NK-92 (cell line): Measurements from ENCODE around the gene SLC12A8.

Experiments
- DNase-seq: peaks from one replicate; lab custom pipeline; 2025; ENCODE audit not compliant: unreplicated experiment; lab: John Stamatoyannopoulos, UW

Gene SLC12A8

DNA sequence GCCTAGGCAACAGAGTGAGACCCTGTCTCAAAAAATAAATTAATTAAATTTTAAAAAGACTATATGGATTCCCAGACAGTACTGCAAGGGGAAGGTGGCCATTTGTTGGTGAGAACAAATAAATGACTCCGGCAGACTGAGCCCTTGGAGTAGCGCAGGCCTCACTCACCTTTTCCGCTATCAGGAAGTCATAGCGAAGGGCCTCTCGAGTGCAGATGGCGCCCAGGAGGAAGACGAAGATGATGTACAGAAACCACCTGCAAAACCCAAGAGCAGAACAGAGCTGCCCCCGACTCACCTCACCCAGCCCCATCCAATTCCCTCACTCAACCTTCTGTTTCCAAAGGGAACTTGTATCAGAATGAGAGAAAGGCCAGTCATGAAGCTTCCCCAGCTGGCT, 93.9 kb downstream of the SLC12A8 start:
- no peak for DNase-seq

DNA sequence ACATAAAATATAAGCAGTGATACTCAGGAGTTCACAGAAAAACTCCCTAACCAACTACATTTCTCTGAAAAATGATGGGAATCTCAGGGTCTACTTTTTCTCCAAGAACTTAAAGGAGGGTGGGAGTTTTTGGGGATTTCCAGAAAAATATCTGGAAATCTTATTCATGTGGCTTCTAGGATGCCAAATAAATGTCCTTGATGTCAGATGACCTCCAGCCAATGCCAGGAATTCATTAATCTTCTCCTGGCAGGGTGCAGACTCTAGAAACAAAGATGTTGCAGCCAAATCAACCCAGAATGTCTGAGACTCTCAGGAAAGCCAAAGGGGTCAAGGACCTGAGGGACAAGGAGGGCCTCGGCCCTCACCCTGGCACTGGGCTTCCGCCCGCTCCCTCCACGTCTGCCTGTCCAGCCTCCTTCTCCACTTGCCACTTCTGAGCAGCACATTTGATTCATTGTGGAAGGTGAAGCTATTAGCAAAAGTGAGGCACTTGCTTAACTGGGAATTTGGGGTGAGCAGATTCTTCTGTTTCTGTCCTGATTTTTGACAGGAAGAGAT, 94.8 kb downstream of the SLC12A8 start:
- DNase-seq, result no peak

DNA sequence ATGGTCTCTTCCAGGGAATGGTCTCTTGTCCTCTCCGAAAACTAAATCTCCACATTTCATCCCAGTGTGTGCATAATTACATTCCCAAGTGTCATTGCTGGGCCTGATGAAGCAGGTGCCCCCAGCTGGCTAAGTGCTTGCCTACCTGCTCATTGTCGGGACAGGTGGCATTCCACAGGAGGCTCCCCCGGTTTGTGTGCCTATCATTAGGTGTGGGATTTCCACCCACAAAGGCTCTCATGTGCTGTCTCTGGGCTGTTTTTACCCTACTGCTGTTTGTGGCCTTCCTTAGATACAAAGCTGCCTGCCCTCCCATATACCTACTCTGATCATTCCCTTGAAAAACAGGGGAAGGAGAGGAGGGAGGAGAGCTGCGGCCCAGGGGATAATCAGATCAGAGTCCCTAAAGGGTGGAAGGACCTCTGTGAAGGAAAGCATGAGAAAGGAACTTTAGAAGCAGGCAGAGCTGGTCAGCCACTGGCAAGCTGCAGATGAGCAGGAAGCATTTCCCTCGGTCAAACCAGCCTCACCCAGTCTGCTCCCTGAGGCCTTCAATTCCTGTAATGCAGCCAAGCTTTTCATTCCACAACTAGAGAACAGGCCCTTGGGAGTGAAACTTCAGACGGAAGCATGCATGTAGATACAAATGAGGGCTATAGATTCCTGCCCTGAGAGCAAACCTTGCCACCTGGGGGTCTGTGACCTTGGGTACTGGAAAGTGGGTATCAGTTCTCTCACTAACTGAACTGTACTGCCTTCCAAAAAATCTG, 96.1 kb downstream of the SLC12A8 start:
- DNase-seq, result no peak

DNA sequence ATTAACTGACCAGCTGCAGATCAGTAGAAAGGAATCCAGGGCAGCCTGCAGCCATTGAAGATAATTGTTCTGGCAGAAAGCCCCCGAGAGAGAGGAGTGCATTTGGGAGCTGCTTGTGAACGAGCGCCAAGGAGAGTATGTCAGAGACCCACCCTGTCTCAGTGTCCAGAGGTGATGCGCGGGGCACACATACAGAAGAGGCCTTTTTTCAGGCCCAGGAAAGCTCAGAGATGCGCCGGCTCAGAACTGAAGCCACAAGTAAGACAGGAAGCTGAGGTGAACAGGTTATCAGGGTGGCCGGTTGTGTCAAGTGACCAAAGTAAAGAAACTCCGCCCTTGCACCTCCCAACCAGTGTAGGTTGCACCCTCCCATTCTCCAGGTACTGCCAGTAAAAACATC, 96.9 kb downstream of the SLC12A8 start:
- no peak for DNase-seq

DNA sequence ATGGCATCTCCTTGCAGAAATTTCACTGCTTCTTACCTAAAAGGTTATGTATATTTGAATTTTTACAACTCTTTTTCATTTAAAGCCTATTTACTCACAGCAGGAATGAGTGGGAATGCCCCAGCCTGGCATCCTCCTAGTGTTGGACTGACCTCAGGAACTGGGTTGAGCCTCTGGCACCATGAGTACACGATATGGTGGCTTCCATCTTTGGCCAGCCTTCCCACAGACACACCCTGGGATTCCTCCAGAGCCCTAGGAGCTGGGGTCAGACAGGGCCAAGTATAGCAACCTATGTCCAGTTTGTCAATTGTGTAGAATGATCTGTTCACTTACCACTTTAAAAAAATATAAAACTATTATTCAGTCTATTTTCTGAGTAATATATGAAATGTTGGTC, 99.6 kb downstream of the SLC12A8 start:
- DNase-seq, result no peak

DNA sequence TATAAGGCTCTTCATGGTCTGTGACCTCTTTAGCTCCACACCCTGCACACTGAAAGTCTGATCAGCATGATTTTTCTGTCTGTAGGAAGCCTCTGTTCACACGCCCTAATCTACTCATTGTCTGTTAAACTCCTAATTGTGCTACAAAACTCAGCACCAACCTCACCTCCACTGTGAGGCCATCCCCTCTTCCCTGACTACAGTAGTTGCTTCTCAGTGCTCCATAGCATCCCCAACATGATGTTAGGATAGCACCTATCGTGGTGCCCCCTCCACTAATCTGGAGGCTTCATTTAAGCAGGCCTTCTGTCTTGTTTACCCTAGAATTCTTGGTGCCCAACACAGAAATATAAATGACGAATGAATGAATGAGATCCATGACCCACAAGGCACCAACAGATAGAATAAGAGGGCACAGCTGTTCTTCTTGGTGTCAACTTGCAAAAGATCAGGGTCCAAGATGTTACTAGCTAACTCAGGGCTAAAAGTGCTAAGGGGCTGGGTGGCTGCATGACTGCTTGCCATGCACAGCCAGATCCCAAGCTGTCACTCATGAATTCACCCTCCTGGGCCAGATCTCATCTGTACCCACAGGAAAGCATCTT, 101.6 kb downstream of the SLC12A8 start:
- DNase-seq, result no peak

DNA sequence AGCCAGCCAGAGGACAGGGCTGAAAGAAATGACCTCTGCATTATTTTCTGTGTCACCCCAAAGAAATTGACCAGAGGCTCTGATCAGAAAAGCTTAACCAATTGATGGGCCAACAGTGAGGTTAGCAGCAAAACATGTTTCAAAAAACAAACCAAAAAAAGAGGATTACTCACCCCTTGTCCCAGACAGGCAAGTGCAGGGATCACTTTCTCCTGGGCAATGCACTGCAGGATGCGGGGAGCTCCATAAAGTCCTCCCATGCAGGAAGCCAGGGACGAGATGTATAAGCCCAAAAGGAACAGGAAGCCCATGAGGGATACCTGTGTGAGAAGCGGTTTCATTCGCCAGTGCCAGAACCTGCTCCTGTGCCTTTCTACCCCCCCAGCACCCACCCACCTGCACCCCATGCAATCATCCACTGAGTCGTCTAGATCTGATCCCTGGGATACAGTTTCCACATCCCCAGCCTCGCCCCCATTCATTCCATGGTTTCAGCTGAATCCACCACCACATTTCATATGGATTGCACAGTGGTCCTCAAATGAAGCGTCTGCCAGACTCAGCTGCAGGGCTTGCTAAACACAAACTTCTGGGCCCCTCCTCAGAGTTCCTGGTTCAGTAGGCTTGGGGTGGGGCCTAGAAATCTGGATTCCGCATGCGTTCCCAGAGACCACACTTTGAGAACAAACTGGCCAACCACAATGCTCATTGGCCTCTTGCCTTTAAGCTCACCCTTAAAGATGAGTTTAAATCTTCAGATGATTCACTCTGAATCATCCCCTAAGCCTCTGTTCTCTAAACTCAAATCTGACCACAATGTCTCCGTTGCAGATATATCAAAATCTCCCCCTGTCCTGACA, 102.3 kb downstream of the SLC12A8 start:
- DNase-seq, result no peak

DNA sequence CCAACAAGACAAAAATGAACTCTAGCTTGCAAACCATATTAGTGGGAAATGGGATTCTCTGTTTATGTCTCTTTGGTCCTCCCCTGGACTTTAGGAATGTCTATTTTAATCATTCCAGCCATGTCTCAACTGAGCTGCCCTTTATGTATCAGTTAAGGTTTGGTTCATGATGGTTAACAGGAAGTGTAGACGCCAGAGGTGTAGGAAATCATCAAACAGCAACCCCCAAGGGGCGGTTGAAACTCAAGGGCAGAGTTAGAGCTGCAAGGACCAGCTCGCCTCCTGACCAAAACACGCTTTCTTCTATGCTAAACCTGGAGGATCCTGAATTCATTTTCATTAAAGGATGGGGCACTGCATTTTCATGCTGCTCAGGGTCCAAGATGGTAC, 103.0 kb downstream of the SLC12A8 start:
- DNase-seq, result no peak

DNA sequence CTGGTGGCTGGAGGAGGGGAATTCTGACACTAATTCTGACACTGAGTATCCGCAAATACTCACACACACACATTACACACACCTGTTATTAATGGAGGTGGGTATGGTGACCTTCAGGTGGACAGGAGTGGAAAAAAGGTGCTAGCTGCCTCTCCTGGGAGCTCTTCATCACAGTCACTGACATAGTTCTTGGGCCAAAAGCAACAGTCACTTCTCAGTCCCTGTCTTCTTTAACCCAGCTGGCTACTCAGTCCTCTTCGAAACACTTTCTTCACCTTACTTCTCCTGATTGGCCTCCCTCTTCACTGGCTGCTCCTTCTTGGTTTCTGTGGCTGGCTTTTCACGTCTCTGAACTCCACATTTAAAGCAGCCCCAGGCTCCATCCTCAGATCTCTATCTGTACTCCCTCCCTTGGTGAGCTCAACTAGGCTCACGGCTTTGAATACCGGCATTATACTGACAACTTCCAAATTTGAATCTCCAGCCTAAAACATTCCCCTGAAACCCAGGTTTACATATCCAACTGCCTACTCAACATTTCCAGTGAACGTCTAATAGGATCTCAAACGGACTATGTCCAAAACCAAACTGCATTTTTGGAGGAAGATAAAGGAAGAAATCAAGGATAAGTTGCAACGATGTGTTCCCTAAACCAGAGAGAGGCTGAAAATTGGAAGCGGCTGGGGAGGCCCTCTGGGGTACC, 103.6 kb downstream of the SLC12A8 start:
- DNase-seq, result no peak

DNA sequence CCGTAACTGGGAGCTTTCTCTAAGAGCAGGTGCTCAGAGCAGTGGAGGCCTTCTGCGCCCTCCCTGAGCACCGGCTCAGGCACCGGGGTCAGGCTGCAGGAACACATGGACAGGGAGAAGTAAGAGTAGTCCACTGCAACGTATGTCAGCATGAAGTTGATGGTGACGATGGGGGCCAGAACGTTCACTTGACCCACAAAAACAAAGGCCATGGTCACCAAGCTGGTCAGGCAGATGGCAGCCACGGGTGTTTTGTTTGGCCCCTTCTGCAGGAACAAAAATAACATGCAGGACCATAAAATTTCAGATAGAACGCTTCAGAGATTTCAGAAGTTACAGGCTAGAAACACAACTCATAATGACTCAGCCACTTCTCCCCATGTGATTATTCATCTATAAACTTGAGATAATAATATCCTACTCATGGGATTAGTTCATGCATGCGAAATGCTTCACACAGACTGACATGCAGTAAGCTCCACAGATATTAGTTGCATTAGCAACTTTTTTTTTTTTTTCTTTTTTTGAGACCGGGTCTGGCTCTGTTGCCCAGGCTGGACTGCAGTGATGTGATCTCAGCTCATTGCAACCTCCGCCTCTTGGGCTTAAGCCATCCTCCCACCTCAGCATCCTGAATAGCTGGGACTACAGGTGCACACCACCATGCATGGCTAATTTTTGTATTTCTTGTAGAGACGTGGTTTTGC, 104.5 kb downstream of the SLC12A8 start:
- DNase-seq, result no peak

DNA sequence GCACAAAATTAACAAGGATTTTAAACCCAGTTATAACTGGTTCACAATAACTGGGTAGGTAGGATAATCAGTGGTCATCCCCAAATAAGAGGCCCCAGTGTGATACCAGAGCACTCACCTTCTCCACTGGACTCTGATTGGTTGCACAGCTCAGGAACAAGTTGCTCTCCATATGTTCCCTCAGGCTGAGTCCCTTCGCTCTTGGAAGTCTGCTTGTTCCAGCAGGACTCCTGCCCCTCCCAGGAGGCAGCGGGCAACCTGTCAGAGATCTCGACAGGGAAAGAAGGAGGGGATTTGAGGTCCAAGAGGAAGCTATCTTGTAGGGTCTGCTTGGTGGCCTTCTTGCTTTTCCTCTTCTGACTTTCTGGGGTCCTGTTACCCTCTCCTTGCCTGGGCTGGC, 105.2 kb downstream of the SLC12A8 start:
- no peak for DNase-seq

DNA sequence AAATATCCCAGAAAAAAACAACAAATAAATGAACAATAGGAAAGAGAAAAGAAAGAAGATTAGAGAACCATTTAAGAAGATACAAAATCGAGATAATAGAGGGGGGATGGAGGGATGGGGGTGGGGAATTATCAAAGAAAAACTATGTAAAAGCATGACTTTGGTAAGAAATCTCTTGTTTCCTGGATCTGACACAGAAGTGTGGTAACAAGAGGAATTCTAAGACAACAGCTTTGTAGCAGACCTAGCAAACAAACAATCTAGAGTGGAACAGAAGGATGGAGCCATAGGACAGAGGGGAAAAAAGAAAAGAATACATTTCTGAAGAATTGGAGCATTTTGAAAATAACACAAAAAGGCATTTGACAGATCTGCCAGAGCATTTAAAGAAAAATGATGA, 107.4 kb downstream of the SLC12A8 start:
- no peak for DNase-seq

DNA sequence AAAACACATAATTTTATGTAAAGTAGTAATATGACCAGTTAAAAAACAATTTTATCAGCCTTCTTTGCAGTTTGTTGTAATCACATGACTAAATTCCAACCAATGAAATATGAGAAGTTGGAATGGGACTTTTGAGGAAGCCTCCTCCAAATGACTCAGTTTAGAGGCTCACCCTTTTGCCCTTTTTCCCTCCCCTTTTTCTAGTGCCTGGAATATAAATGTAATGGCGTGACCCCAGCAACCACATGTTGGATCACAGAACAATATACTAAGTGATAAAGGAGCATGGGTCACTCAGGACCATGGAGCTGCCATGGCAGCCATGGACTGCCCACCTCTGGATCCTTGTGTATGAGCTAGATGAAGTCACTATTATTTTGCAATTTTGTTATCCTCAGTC, 107.9 kb downstream of the SLC12A8 start:
- DNase-seq, result no peak

DNA sequence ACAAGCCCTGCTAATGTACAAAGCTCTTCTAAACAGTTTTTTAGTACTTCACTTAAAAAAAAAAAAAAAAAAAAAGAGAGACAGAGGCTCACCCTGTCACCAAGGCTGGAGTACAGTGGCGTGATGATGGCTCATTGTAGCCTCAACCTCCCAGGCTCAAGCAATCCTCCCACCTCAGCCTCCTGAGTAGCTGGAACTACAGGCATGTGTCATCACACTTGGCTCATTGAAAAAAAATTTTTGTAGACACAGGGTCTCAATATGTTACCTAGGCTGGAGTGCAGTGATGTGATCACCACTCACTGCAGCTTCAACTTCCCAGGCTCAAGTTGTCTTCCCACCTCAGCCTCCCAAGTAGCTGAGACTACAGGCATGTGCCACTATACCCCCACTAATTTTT, 109.1 kb downstream of the SLC12A8 start:
- no peak for DNase-seq

DNA sequence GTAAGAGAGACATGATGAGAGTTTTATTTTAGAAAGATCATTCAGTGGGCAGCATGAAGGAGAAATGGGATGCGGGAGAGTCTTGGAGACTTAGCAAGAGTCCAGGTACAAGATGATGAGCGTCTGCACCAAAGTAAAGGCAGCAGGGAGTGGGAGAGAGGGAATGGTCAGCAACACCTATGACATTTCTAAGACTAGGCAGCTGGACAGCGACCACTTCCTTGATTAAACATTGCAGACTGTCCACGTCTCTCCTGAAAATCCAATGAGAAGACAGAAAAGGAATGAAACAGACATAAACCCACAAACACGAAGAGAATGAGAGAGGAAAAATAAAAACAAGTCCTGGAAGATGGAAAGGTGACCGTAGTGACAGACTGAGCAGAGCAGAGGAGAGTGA, 110.1 kb downstream of the SLC12A8 start:
- no peak for DNase-seq

DNA sequence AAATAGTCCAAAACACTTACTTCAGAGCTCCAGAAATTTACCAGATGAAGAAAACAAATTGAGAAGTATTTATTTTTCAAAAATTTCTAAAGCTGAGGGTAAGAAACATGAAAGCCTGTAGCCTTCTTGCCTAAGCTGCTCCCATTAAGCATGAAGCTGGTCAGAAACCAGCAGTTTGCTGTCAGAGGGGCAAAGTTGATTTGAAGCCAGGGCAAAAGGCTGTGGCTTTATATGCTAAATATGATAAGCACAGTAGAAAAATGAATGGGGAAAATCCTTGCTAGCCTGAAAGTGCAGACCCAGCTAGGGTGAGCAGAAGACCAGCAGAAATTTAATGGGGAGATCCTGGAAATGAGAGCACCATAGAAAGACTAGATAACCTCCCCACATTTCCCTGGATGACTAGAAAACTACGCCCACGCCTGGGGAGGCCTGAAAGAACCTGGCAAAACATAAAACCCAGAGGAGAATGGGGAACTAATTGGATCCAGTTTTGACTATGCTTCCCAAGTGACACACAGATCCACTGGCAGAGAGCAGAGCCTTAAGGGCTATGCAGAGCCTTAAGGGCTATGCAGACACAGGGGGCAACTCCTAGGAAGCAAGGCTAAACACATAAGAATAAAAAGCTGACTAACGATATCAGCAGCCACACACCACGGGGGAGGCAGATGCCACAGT, 113.8 kb downstream of the SLC12A8 start:
- DNase-seq, result no peak

DNA sequence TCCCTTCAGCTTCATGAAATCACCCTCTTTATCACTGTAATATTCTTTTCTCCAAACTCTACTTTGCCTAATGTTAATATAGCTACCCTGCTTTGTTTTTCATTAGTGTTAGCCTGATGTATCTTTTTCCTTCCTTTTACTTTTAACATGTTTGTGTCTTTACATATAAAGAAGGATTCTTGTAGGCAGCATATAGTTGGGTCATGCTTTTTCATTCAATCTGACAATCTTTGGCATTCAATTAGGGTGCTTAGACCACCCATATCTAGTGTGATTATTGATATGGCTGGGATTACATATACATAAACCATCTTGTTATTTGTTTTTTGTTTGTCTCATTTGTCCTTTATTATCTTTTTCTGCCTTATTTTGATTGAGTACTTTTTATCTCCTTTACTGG, 121.9 kb downstream of the SLC12A8 start:
- DNase-seq, result no peak

DNA sequence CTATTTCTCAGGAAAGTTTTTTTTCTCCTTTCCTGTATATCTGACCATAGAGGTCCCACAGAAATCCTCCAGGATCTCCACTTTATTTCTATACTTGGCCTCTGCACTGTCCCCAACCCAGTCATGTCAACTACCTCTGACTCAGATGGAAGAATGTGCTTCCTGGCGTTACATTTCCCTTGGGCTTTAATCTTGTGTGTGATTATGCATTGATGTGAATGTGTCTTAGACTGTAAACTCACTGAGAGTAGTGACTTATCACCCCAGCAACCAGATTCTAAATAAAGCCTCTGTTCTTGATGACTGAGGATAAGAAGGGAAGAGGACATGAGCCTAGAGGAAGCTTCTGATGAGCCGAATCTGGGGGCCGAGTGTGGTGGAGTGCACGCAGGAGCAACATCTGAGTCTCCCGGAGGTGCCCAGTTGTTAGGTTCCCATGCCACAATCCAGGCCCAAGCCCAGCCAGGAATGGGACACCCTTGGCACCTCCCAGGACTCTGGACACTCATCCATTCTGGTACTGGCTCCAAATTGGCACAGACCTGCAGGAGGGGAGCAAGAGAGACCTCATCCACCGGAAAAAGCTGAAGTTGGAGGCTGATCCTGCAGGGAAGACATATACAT, 124.7 kb downstream of the SLC12A8 start:
- no peak for DNase-seq

DNA sequence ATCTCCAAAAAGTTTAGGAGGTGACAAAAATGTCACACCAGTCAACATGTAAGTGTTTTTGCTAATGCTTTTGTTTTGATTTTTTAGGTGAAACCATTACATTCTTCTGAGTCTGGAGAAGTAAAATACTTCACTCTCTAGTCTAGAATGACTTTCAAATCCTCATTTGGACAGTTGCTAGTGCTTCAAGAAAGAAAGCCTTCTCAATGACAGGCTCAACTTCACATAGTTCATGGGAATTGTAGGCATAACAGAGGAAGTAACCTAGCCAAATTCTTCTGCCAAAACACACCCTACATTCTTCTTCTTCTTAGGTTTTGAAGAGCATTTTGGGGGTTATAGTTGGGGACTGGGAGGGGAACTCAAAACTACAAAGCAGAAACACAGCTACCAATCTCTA, 127.4 kb downstream of the SLC12A8 start:
- DNase-seq, result no peak

DNA sequence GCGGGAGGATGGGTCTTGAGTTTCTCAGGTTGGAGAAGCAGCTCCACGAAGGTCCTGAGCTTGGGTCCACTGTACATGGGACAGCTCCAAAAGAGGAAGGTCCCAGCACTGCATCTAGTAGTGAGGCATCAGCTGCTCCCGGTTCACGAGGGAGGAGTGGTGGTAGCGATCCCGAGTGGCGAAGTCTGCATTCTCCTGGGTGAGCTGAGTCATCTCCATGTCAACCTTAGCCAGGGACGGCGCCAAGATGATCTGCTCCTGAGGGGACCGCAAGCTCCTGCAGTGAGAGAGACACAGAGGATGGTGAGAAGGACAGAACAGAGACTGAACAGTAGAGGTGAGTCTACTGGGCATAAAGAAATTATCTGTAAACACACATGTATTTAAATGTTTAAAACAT, 128.8 kb downstream of the SLC12A8 start:
- DNase-seq, result no peak
